ENCODE measurements around the gene RPS16.

Gene RPS16

GRCh38 chr19:39428283-39429112 lies 7.3 kb downstream of the RPS16 start:
- no peak overlapping the region for H3K27ac ChIP-seq
- H3K9me3 ChIP-seq: no peaks in the 10 kb centered on the region
- TF ChIP-seq, protein P1, sequence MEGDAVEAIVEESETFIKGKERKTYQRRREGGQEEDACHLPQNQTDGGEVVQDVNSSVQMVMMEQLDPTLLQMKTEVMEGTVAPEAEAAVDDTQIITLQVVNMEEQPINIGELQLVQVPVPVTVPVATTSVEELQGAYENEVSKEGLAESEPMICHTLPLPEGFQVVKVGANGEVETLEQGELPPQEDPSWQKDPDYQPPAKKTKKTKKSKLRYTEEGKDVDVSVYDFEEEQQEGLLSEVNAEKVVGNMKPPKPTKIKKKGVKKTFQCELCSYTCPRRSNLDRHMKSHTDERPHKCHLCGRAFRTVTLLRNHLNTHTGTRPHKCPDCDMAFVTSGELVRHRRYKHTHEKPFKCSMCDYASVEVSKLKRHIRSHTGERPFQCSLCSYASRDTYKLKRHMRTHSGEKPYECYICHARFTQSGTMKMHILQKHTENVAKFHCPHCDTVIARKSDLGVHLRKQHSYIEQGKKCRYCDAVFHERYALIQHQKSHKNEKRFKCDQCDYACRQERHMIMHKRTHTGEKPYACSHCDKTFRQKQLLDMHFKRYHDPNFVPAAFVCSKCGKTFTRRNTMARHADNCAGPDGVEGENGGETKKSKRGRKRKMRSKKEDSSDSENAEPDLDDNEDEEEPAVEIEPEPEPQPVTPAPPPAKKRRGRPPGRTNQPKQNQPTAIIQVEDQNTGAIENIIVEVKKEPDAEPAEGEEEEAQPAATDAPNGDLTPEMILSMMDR (IDR thresholded peaks at IDR 0.05): no peak
- peaks cover 0 to 12% of the 10 kb centered on the region in 2 experiments for H3K4me1 ChIP-seq (ENCODE audit: control insufficient read depth in 1 of 2, insufficient read depth in 1 of 2, low read depth in 1 of 2, low read length in 1 of 2)
- H3K36me3 ChIP-seq: peaks cover 13% of the 10 kb centered on the region
- peaks cover 14% of the 10 kb centered on the region for H3K27me3 ChIP-seq
- H3K4me3 ChIP-seq (ENCODE audit: low read depth in 1 of 2, low read length in 1 of 2): no peak overlapping the region

- Histone ChIP-seq H3K9me3 (no peaks in the 10 kb centered on the region), H3K27me3 (peaks cover 14% of the 10 kb centered on the region), H3K36me3 (peaks cover 5% of the 10 kb centered on the region), H3K4me1 (ENCODE audit: control insufficient read depth in 1 of 2, insufficient read depth in 1 of 2, low read depth in 1 of 2, low read length in 1 of 2) (peaks cover 0 to 12% of the 10 kb centered on the region in 2 experiments), H3K4me3 (ENCODE audit: low read depth in 1 of 2, low read length in 1 of 2) (no peak overlapping the region), H3K27ac (no peak overlapping the region)
- TF ChIP-seq, protein P1 (IDR thresholded peaks at IDR 0.05): no peak
Measured at GRCh38 chr19:39427707-39428106, 8.0 kb downstream of the RPS16 start.

GRCh38 chr19:39426170-39426569 lies 9.6 kb downstream of the RPS16 start:
- no peaks in the 10 kb centered on the region for H3K36me3 ChIP-seq
- H3K4me3 ChIP-seq (ENCODE audit: low read depth in 1 of 2, low read length in 1 of 2): no peak overlapping the region
- no peaks in the 10 kb centered on the region for H3K9me3 ChIP-seq
- H3K27me3 ChIP-seq: peaks cover 14% of the 10 kb centered on the region
- TF ChIP-seq, protein P1 (IDR thresholded peaks at IDR 0.05): no peak
- H3K27ac ChIP-seq: no peak overlapping the region
- H3K4me1 ChIP-seq (ENCODE audit: control insufficient read depth in 1 of 2, insufficient read depth in 1 of 2, low read depth in 1 of 2, low read length in 1 of 2): peaks cover 0 to 10% of the 10 kb centered on the region in 2 experiments

DNA sequence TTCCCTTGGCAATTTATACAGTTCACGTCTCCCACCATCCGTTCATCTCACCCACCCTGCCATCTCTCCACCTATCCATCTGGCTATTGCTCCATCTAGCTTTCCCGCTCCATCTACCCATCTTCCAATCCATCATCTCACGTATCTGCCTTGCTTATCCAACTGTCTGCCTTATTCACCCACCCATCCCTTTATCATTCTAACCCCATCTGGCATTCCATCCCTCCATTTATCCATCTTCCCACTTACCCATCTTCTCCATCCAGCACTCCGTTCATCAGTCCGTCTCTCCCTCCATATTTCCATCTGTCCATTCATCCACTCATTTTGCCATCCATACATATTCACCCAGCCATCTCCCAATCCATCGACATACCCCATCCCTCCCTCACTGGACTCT lies 10.0 kb downstream of the RPS16 start:
- Histone ChIP-seq H3K4me3 (ENCODE audit: low read depth in 1 of 2, low read length in 1 of 2) (no peak overlapping the region), H3K9me3 (no peaks in the 10 kb centered on the region), H3K27me3 (peaks cover 14% of the 10 kb centered on the region), H3K36me3 (no peaks in the 10 kb centered on the region), H3K27ac (no peak overlapping the region), H3K4me1 (ENCODE audit: control insufficient read depth in 1 of 2, insufficient read depth in 1 of 2, low read depth in 1 of 2, low read length in 1 of 2) (peaks cover 0 to 6% of the 10 kb centered on the region in 2 experiments)
- TF ChIP-seq, protein P1 (IDR thresholded peaks at IDR 0.05): no peak

DNA sequence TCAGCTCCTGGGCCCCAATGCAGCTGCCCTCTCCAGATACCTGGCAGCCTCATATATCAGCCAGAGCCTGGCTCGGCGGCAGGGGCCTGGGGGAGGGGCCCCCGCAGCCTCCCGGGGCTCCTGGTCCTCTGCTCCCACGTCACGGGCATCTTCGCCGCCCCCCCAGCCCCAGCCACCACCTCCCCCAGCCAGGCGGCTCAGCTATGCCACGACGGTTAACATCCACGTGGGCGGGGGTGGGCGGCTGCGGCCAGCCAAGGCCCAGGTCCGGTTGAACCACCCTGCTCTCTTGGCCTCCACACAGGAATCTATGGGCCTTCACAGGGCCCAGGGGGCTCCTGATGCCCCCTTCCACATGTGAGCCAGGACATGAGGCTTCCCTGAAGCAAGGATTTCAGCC lies 10.8 kb downstream of the RPS16 start:
- H3K27me3 ChIP-seq: peaks cover 14% of the 10 kb centered on the region
- H3K4me1 ChIP-seq (ENCODE audit: control insufficient read depth in 1 of 2, insufficient read depth in 1 of 2, low read depth in 1 of 2, low read length in 1 of 2): no peaks in the 10 kb centered on the region
- TF ChIP-seq, protein P1 (IDR thresholded peaks at IDR 0.05): no peak
- H3K36me3 ChIP-seq: no peaks in the 10 kb centered on the region
- H3K4me3 ChIP-seq (ENCODE audit: low read depth in 1 of 2, low read length in 1 of 2): no peak overlapping the region
- no peaks in the 10 kb centered on the region for H3K9me3 ChIP-seq
- no peak overlapping the region for H3K27ac ChIP-seq

Data from neutrophil (primary cell).